ENCODE data around the gene BPHL. TPM values are rescaled to one million over a fixed set of nuclear protein-coding genes. Genes with fewer than 3 reads are reported as not detected.

Gene BPHL
- total and polyA plus RNA-seq, 2 of the 4 experiments (the other 2 are of a cell fraction), result 14.7 to 16.3 TPM

DNA sequence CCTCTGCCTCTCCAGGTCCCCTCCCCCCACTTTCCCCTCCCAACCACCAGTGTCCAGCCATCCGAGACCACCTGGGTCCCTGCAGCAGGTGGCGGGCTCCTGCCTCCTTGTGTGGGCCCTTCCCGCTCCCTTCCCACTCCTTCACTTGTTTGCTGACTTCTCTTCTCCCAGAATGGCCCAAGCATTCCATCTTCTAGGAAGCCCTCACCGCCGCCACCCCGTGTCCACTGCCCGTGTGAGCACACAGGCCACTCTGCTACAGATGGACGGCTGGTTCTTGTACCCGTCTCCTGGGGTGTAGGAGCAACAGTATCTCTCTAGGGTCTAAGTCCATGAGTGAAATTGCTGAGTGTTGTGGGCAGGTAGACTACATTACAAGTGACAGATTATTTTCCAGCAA lies 15.0 kb downstream of the BPHL start:
- Histone ChIP-seq H2AFZ (replicated peaks; ENCODE audit: low read length, poor library complexity) (no peak overlapping the region), H3K4me2 (ENCODE audit: low read depth, low read length) (no peak overlapping the region), H4K91ac (ENCODE audit: insufficient read depth, low read depth, low read length) (no peak overlapping the region), H3K27ac (ENCODE audit: insufficient read depth, low read length) (no peak overlapping the region), H3K23ac (ENCODE audit: low read depth, low read length) (no peak overlapping the region), H2AK9ac (replicated peaks; ENCODE audit: low read depth, low read length, poor library complexity) (no peak overlapping the region), H2BK120ac (ENCODE audit: low read depth, low read length) (no peak overlapping the region), H2BK15ac (ENCODE audit: low read depth, low read length) (no peak overlapping the region), H4K5ac (ENCODE audit: low read depth, low read length) (no peak overlapping the region), H3K18ac (ENCODE audit: low read depth, low read length) (no peak overlapping the region), H4K8ac (ENCODE audit: low read depth in 2 of 2, low read length in 2 of 2) (no peak overlapping the region), H3K9me1 (ENCODE audit: insufficient read depth, low read length) (0 out of 2 replicates have a peak, but pooled peaks cover 2% of the 10 kb centered on the region), H3K36me3 (ENCODE audit: control insufficient read depth, insufficient read depth, low read length) (peaks cover 29% of the 10 kb centered on the region), H3K4ac (ENCODE audit: low read depth, low read length) (no peak overlapping the region), H3K9ac (ENCODE audit: low read depth, low read length) (no peak overlapping the region), H3K56ac (ENCODE audit: extremely low read depth, insufficient read depth, low read length) (no peak overlapping the region), H3K14ac (replicated peaks; ENCODE audit: low read depth, low read length) (no peak overlapping the region), H2AK5ac (ENCODE audit: low read depth, low read length) (no peak overlapping the region), H3K79me1 (ENCODE audit: low read depth in 1 of 2, low read length in 2 of 2) (no peaks in the 10 kb centered on the region), H4K20me1 (ENCODE audit: insufficient read depth, low read length) (no peaks in the 10 kb centered on the region), H3K4me1 (ENCODE audit: control insufficient read depth, insufficient read depth, low read length) (peaks cover 7% of the 10 kb centered on the region), H2BK5ac (ENCODE audit: low read depth, low read length, poor library complexity, severe bottlenecking) (no peak overlapping the region), H3K27me3 (ENCODE audit: control insufficient read depth, insufficient read depth, low read length) (no peaks in the 10 kb centered on the region), H3K4me3 (ENCODE audit: insufficient read depth, low read depth, low read length) (no peak overlapping the region), H2BK20ac (ENCODE audit: low read depth, low read length) (no peak overlapping the region), H3K9me3 (ENCODE audit: control insufficient read depth, insufficient read depth, low read length) (no peaks in the 10 kb centered on the region)
- dilution Hi-C loops (cut with HindIII; ENCODE audit: low sequenced_read_pairs, unreplicated experiment) (no loop called here), intact Hi-C loops (cut with micrococcal nuclease) (no loop called here), in situ Hi-C loops (cut with MboI; ENCODE audit: low sequenced_read_pairs) (loop anchor here (25.0 kb wide), 1 partner anchor 604 kb away; no protein-coding TSS in a partner anchor)
- DNase-seq (no peak), ATAC-seq (ENCODE audit: low read depth) (no peak)
- POLR2A ChIA-PET (ENCODE audit: unreplicated experiment), result no interaction called here
- CTCF ChIA-PET, result no interaction called here
- TF ChIP-seq CHD1 (IDR thresholded peaks at IDR 0.05; ENCODE audit: low read depth, low read length), result no peak
- TF ChIP-seq MXI1 (IDR thresholded peaks at IDR 0.05; ENCODE audit: borderline replicate concordance, low read depth, low read length), result no peak
- no peak for TF ChIP-seq RFX5 (IDR thresholded peaks at IDR 0.05; ENCODE audit: low read depth, low read length)
- TF ChIP-seq, protein P1, sequence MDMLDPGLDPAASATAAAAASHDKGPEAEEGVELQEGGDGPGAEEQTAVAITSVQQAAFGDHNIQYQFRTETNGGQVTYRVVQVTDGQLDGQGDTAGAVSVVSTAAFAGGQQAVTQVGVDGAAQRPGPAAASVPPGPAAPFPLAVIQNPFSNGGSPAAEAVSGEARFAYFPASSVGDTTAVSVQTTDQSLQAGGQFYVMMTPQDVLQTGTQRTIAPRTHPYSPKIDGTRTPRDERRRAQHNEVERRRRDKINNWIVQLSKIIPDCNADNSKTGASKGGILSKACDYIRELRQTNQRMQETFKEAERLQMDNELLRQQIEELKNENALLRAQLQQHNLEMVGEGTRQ (IDR thresholded peaks at IDR 0.05; ENCODE audit: low read depth, low read length), result no peak
- 92% methylated on average over 2 of the region's 9 CpGs; no CpG with 5 or more reads in 1 of the 2 experiments for WGBS, 2 experiments (ENCODE audit: extremely low coverage in 2 of 2, insufficient read length in 1 of 2)
- BruUV-seq (replicated peaks), result no TSS peak

All from IMR-90 (cell line).